GM12875 (cell line): Measurements from ENCODE around the gene HEXIM2.

Experiments
- H3K4me3 ChIP-seq: one replicate; pipeline ENCODE4 v1.5.1; 2011; ENCODE audit warnings: low read depth, low read length, control low read depth
- TF ChIP-seq, protein P1 (sequence below): IDR thresholded peaks from 2 replicates; pipeline ENCODE4 v1.5.1; 2011; ENCODE audit warnings: low read depth, mild to moderate bottlenecking, control low read depth, inconsistent platforms, low read length, moderate library complexity, borderline replicate concordance; ENCODE audit not compliant: insufficient read depth

Gene HEXIM2

DNA sequence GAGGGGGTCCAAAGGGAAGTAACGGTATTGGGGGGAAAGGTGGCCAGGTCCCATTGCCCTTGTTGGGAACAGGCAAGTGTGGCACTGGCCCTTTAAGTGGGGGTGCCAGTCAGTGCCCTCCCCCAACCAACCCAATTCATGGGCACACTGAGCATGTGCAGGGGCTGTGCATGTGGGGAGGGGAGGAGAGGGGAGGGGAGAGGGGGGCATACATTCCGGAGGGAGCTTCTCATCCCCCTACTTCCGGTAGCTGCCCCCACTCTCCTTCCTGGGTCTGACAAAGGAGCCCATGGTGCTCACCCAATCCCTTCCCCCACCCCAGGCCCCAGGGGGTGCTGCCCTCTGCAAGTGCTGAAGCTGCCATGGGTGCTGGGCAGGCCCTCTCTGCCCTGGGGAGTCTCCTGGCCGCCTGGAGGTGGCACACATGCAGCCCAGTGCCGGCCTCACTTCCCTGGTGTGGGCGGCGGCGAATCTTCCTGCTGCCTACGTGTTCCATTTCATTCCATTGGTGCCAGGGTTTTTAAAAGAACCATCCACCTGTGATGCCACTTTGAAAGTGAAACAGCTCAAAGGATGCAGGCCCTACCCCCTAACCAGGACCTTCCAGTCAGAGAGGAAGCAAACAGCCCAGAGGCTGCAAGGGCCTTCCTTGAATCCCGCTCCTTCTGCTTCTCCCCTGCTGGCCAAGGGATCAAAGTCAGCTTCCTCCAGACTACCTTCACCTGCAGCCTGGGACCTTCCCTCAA, 11.0 kb downstream of the HEXIM2 start:
- H3K4me3 ChIP-seq = no peak overlapping the region
- TF ChIP-seq, protein P1, sequence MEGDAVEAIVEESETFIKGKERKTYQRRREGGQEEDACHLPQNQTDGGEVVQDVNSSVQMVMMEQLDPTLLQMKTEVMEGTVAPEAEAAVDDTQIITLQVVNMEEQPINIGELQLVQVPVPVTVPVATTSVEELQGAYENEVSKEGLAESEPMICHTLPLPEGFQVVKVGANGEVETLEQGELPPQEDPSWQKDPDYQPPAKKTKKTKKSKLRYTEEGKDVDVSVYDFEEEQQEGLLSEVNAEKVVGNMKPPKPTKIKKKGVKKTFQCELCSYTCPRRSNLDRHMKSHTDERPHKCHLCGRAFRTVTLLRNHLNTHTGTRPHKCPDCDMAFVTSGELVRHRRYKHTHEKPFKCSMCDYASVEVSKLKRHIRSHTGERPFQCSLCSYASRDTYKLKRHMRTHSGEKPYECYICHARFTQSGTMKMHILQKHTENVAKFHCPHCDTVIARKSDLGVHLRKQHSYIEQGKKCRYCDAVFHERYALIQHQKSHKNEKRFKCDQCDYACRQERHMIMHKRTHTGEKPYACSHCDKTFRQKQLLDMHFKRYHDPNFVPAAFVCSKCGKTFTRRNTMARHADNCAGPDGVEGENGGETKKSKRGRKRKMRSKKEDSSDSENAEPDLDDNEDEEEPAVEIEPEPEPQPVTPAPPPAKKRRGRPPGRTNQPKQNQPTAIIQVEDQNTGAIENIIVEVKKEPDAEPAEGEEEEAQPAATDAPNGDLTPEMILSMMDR = no peak

- H3K4me3 ChIP-seq = no peak overlapping the region
- TF ChIP-seq, protein P1 = no peak
Measured at GRCh38 chr17:45175759-45176115, 14.1 kb downstream of the HEXIM2 start.

DNA sequence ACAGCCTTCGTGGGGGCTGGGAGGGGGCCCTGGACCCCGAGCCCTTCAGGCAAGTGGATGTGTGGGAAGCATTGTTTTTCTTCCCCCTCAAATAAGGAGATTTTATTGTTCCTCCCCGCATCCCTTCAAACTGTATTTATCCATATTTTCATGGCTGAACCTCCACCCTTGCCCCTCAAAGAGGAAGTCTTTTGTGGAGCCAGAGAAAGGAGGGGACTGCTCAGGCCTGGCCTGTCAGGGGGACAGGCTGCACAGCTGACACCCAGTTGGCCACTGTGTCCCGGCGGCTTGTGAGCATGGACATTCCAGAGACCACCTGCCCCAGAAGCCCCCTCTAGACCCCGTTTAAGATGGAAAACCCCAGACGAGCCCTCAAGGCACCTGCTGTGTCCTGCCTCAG, 15.9 kb downstream of the HEXIM2 start:
- TF ChIP-seq, protein P1 = no peak
- H3K4me3 ChIP-seq = no peak overlapping the region

DNA sequence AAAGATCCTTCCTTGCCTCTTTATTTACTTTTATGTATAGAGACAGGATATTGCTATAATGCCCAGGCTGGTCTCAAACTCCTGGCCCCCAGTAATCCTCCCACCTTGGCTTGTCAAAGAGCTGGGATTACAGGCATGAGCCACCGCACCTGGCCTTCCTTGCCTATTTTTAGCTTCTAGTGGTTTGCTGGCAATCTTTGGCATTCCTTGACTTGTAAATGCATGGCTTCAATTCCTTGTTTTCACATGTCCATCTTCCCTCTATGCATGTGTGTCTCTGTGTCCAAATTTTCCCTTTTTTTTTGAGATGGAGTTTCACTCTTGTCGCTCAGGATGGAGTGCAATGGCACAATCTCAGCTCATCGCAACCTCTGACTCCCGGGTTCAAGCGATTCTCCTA, 22.5 kb downstream of the HEXIM2 start:
- TF ChIP-seq, protein P1 = no peak
- no peak overlapping the region for H3K4me3 ChIP-seq

DNA sequence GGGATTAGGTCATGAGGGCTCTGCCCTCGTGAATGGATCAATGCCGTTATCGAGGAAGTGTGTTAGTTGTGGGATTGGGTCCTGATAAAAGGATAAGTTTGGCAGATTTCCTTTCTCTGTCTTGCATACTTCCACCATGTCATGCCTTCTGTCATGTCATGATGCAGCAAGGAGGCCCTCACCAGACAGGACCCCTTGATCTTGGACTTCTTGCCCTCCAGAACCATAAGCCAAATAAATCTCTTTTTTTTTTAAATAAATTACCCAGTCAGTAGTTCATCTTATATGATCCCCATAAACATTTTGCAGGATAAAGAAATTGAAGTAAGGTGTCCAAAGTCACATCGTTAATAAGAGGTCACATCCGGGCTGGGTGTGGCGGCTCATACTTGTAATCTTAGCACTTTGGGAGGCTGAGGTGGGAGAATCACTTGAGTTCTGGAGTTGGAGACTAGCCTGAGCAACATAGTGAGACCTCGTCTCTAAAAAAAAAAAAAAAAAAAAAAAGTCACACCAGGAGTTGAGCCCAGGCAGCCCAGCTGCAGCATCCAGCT, 25.2 kb downstream of the HEXIM2 start:
- TF ChIP-seq, protein P1 = no peak
- H3K4me3 ChIP-seq = no peak overlapping the region

- H3K4me3 ChIP-seq = no peak overlapping the region
- TF ChIP-seq, protein P1 = no peak
Measured at GRCh38 chr17:45189009-45189408, 27.3 kb downstream of the HEXIM2 start.
